GM12878 (cell line): ENCODE data around the gene FANCE. TPM values are rescaled to one million over a fixed set of nuclear protein-coding genes. Genes with fewer than 3 reads are reported as not detected.

Experiments used
- DPF2 ChIP-seq: fragments of 450-650 bp; IDR thresholded peaks from 2 replicates; pipeline ENCODE4 v1.6.1; 2017; ENCODE audit warnings: mild to moderate bottlenecking
- E2F4 ChIP-seq: IDR thresholded peaks from 2 replicates; pipeline ENCODE4 v1.6.1; 2012; ENCODE audit warnings: low read depth, low read length, improper control_type of control experiment
- HDAC6 ChIP-seq: fragments of 200-600 bp; sonication (generic); IDR thresholded peaks from one replicate; pipeline ENCODE4 v1.8.0; 2017; ENCODE audit warnings: antibody characterized with exemption; ENCODE audit not compliant: unreplicated experiment
- JUNB ChIP-seq: IDR thresholded peaks from 2 replicates; pipeline ENCODE4 v1.6.1; 2016; ENCODE audit warnings: antibody characterized with exemption, mild to moderate bottlenecking
- KLF5 ChIP-seq: fragments of 450-650 bp; IDR thresholded peaks from 2 replicates; pipeline ENCODE4 v1.6.1; 2014; ENCODE audit warnings: mild to moderate bottlenecking; ENCODE audit not compliant: partially characterized antibody
- NFIC ChIP-seq: IDR thresholded peaks from 2 replicates; pipeline ENCODE4 v1.6.1; 2012; ENCODE audit warnings: low read depth, mild to moderate bottlenecking, inconsistent platforms, low read length, moderate library complexity
- PRDM15 ChIP-seq: fragments of 450-650 bp; formaldehyde crosslinking; IDR thresholded peaks from 2 replicates; pipeline ENCODE4 v1.4.0; 2020; ENCODE audit warnings: mild to moderate bottlenecking, moderate library complexity
- RELA ChIP-seq: fragments of 450-650 bp; IDR thresholded peaks from 2 replicates; pipeline ENCODE4 v1.8.0; 2014; ENCODE audit warnings: borderline replicate concordance; ENCODE audit not compliant: partially characterized antibody
- REST ChIP-seq: IDR thresholded peaks from 2 replicates; pipeline ENCODE4 v1.6.1; 2012; ENCODE audit warnings: mild to moderate bottlenecking, low read depth, low read length
- ZNF384 ChIP-seq: IDR thresholded peaks from 2 replicates; pipeline ENCODE4 v1.6.1; 2012; ENCODE audit warnings: low read depth, mild to moderate bottlenecking, low read length, improper control_type of control experiment, borderline replicate concordance
- ZZZ3 ChIP-seq: IDR thresholded peaks from 2 replicates; pipeline ENCODE4 v1.6.1; 2011; ENCODE audit warnings: low read depth; ENCODE audit not compliant: control insufficient read depth, insufficient read length
- polyA plus RNA-seq, 11 experiments: library from polyadenylated mRNA; depleted of rRNA in 4 of 11; unstranded in 6 of 11; stranded (reverse) in 5 of 11; fragments of >200 nt; fragmentation: Nextera tagmentation in 4 of 11; fragmentation: Illumina TruSeq in 1 of 11; extraction: Ambion mirVana in 4 of 11; extraction: Trizol in 1 of 11; gene quantifications; 1 replicate in 1 of 11; 2 replicates in 10 of 11; pipeline versions ENCODE4 v1.2.1 to v1.2.3, GENCODE V29; 2011 to 2016; ENCODE audit warnings: inconsistent platforms in 2 of 11, missing spikeins in 2 of 11, low read depth in 1 of 11
- total RNA-seq, 4 experiments: library from RNA; depleted of rRNA in 3 of 4; stranded (reverse); fragments of >200 nt in 3 of 4; fragmentation: Illumina TruSeq in 1 of 4; extraction: Trizol in 1 of 4; gene quantifications; 2 replicates each; pipeline versions ENCODE4 v1.2.1 to v1.2.3, GENCODE V29; 2013 to 2021

Gene FANCE
- total and polyA plus RNA-seq, 10 of the 15 experiments (the other 5 are each of a cell fraction or from before 2014, with no cell fraction given): 3.0 to 13.3 (median 8.1) TPM

GRCh38 chr6:35495258-35496035 lies 43.3 kb downstream of the FANCE start (continued):
- TF ChIP-seq E2F4 (no peak), KLF5 (no peak), DPF2 (no peak), NFIC (no peak), ZNF384 (no peak), ZZZ3 (no peak), RELA (no peak), JUNB (no peak), REST (no peak), HDAC6 (no peak), PRDM15 (no peak)
